Measurements from ENCODE around the gene CCDC107.
"Not testable (repeated sequence)": the region's sequence is repeated elsewhere in the genome, so short reads cannot be mapped to it uniquely, and the experiment has no call there.

CCDC107 gene

DNA sequence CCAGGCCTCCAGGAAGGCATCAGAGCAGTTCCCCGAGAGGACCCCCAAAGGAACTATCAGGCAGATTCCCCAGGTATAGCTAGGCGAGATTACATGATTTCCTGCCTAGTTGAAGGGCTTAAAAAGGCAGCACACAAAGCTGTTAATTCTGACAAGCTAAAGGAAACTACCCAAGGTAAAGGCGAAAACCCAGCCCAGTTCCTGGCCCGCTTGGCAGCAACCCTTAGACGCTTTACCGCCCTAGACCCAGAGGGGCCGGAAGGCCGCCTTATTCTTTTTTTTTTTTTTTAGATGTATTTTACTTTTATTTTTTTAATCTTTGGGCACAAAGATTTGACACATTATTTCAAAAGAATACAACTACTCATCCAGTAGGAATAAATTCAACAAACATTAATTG, 19.3 kb upstream of the CCDC107 start:
- not testable (repeated sequence) for DNase-seq (ENCODE audit: low read depth in 2 of 2)

DNA sequence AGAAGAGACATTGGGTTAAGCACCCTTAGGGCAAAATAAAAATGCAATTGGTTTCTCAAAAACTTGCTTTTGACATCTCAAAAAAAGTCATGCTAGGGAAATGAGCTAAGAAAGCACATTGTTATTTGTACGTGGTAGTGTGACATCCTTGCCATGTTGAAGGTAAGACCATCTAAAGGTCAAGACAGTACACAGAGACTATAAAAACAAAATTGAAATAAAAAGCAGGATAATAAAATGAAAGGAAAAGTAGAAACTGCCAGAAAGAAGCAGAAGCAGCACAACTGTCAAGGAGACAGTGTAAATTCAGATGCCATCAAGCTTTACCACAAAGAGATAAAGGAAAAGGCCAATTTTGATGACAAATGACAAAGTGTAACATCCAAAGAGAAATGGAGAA, 18.9 kb upstream of the CCDC107 start:
- not testable (repeated sequence) for DNase-seq (ENCODE audit: low read depth in 2 of 2)

DNA sequence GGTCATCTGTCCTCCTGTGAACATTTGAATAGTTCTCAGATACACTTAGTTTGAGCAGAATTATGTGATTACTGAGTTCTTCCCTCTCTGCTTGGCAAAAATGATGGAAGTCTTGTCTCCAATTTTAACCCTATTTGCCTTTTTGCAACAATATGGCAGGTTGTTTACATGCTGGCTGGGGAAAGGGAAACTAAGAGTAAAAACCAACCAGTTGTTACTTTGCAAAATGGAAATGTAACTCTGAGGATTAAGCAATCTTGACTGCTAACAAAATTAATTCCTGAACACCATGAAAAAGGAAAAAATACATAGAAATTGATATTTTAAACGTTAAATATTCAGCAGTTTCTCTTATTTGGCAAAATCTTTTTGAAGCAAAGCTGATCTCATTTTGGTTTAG, 18.5 kb upstream of the CCDC107 start:
- DNase-seq (ENCODE audit: low read depth in 2 of 2): no peak

DNA sequence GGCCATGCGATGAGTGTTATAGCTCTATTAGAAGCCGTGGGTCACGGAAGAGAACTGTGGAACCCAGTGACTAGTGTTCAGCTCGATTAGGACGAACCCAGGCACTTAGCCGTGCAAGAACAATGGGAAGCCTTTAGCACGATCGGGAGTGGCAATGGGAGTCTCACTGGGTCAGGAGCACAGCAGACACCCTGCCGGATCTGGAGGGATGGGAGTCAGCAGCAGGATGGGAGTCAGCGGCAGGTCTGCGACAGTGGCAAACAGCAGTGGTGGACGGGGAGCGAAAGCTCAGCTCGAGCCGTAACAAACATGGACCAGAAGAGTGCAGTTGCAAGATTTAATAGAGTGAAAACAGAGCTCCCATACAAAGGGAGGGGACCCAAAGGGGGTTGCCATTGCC, 17.7 kb upstream of the CCDC107 start:
- DNase-seq (ENCODE audit: low read depth in 2 of 2): not testable (repeated sequence)

DNA sequence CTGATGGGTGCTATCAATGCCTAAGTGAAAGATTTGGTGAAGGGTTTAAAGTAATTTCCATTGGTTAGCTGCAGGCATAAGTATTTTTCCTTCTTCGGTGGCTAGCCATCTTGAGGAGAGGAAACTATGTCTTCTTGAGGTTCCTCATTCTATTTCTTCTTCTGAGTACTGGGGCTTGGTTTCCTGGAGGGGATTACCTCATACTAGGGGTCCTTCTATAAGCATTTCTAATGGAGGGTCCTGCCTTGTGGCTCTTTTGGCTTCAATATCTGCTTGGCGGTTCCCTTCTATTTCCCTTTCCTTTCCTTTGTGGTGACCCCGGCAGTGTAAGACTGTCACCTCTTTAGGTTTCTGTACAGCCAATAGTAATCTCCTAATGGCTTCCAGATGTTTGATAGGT, 16.6 kb upstream of the CCDC107 start:
- DNase-seq (ENCODE audit: low read depth in 2 of 2): not testable (repeated sequence)

DNA sequence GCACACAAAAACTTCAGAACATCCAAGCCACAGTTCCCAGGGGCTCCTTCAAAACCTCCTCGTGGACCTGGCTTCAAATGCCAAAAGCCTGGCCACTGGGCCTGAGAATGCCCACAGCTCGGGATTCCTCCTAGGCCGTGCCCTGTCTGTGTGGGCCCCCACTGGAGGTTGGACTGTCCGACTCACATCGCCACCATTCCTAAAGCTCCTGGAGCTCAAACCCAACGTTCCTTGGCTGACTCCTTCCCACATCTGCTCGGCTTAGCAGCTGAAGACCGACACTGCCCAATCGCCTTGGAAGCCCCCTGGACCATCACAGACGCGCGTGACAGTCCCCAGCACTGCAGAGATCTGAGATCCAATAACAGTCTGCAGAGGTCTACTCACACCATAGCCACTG, 15.0 kb upstream of the CCDC107 start:
- no peak for DNase-seq (ENCODE audit: low read depth in 2 of 2)

DNA sequence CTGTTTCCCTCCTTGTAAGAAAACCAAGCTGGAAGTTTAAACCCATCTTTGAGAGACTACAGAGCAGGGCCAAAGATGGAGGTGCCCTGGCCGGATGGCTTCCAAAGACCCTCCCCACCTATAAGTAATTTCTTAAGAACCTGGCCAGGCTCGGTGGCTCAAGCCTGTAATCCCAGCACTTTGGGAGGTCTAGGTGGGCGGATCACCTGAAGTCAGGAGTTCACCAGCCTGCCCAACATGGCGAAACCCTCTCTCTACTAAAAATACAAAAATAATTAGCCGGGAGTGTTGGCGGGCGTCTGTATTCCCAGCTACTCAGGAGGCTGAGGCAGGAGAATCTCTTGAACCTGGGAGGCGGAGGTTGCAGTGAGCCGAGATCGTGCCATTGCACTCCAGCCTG, 12.4 kb upstream of the CCDC107 start:
- DNase-seq (ENCODE audit: low read depth in 2 of 2): not testable (repeated sequence)

DNA sequence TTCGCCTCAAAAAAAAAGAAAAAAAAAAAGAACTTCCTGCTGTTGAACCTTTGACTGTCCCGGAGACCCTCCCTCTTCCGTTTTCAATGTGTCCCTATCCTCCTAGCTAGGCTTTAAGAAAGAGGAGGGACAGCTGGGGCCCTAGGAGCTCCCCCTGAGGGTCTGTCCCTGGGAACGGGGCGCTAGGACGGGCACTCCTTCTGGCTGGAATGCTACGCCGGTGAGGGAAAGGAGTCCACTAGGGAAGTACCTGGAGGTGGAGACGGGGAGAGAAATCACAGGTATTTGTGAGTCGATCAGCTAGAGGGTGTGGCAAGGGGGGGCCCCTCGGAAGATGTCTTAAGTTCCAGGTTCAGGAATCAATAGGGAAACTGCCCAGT, 11.9 kb upstream of the CCDC107 start:
- no peak for DNase-seq (ENCODE audit: low read depth in 2 of 2)

DNA sequence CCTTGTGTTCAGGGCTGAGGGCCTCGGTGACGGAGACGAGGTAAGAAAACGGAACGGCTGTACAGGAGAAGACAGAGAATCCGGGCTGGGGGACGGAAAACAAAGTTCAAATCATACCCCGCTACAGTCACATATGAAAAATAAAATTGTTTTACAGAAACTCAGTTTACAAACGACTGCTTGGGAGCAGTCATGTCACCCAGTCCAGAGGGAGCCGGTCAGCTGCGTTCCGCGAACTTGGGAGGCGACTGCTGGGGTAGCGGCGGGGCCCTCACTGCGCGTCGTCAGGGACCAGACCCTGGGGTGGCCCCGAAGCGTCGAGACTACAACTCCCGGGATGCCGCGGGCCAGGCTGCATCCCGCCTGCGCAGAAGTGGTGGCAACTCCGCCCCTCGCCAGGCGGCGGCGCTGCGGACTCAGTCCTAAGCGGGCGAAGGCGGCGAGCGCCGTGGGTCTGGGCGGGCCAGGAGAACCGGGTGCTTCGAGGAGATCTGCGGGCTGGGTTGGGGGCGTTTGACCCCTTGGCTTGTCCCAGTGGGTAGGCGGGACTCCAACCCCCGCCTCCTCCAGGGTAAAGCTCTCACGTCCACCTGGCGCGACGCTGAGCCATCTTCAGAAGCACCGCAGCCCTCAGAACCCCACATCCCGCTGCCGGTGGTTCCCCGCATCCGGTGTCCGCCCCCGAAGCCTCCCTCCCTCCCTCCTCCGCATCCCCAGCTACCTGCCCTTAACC, 11.4 kb upstream of the CCDC107 start:
- DNase-seq (ENCODE audit: low read depth in 2 of 2): peak; percentile 78 to 85

DNA sequence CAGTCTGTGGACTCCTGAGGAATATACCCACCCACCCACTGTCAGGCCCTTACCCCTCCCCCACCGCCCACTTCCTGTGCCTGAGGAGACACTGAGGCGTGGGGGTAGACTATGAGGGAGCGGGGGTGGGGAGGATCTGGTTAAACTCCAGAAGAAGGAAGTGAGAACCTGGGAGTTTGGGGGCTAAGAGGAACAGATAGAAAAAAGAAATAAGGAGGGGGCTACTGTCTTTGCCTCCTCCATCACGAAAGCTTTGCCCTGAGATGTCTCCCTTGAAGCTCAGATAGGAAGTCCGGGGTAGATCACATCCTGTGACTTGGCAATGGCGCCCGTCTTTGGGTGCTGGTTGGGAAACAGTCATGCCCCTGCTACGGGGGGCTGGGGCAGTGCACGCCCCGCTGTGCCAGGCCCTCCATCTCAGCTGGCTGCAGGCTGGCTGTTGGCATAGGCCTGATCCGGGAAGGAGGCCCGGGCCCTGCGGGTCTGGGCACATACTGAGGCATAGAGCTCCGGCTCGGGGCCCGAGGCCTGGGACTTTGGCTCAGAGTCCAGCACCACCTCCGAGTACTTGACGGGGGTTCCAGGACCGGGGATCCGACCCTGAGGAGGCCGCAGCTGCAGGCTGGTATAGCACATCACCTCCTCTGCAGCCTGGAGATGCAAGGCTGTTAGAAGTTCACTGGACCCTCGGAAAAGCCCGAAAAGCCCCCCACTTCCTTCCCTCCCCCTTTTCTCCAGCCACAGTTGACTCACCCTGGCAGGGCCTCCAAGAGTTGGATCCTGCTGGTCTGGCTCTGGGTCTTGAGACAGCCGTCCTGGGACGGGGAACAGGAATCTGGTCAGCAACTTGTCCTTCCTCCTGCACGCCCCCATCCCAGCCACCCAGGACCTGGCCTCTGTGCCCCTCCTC, 8.4 kb upstream of the CCDC107 start:
- DNase-seq (ENCODE audit: low read depth in 2 of 2): no peak

DNA sequence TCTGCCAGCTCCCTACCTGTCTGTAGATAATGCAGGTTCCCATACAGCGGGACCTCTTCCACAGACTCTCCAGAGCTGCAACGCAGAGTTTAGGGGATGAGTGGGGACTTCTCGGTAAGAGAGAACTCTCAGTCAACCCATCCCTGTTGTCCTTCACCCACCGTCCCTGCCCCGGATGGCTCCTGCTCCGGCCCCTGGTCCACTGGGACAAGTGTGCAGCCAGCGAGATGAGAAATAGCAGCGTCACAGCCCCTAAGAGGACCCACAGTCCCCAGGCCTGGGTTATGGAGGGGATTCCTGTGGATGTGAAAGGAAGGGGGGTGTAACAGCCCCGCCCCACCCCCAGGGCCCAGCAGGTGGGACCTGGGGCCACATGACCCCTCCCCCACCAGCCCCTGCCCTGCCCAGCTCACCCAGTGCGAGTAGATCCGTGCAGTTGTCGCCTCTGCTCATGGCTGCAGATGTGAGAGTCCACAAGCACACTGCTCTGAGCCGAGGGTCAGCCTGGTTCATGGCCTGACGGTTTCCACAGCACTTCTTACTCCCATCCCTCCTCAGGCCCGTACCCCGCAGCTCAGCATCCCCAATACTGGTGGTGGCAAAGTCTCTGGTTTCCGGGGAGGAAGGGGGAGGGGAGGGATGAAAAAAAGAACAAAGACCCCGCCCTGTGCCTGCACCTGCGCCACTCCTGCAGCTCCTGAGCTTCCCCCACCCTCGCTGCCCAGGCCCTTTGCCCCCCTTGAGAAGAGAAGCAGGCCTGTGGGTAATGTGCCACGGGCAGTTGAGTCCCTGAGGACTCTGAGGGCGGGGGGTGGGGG, 7.5 kb upstream of the CCDC107 start, which contains the start of gene SIT1:
SIT1 (minus strand) TSS at position 591 of the 818 bp plus-strand sequence; CDS start at position 513, 78 bp downstream.
- no peak for DNase-seq (ENCODE audit: low read depth in 2 of 2)

DNA sequence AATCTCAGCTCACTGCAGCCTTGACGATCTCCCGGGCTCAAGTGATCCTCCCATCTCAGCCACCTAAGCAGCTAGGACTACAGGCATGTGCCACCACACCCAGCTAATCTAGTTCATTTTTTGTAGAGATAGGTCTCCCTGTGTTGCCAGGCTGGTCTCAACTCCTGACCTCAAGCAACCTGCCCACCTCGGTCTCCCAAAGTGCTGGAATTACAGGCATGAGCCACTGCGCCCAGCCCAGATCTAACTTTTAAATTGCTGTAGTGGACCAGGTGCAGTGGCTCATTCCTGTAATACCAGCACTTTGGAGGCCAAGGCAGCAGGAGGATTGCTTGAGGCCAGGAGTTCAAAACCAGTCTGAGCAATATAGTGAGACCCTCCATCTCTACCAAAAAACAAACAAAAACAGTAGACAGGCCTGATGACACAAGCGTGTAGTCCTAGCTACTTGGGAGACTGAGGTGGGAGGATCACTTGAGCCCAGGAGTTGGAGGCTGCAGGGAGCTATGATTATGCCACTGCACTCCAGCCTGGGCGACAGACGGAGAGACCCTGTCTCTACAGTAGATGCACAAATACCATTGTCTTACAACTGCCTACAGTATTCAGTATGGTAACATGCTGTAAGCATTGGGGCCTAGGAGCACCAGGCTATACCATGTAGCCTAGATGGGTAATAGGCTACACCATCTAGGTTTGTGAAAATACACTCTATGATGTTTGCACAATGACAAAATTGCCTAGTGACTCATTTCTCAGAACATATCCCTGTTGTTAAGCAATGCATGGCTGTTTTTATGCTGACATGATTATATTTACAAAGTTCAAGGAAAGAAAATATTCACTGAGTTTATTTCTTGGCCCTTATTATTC, 5.9 kb upstream of the CCDC107 start:
- no peak for DNase-seq (ENCODE audit: low read depth in 2 of 2)

DNA sequence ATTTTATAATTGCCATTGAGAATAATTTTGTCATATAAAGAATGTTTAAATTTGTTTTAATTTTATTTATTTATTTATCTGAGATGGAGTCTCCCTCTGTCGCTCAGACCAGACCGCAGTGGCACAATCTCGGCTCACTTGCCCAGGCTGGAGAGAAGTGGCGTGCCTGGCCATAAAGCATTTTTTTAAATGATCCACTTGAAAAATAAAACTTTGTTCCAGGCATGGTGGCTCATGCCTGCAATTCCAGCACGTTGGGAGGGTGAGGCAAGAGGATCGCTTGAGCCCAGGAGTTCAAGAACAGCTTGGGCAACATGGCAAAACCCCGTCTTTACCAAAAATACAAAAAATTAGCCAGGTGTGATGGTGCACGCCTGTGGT, 5.3 kb upstream of the CCDC107 start:
- no peak for DNase-seq (ENCODE audit: low read depth in 2 of 2)

DNA sequence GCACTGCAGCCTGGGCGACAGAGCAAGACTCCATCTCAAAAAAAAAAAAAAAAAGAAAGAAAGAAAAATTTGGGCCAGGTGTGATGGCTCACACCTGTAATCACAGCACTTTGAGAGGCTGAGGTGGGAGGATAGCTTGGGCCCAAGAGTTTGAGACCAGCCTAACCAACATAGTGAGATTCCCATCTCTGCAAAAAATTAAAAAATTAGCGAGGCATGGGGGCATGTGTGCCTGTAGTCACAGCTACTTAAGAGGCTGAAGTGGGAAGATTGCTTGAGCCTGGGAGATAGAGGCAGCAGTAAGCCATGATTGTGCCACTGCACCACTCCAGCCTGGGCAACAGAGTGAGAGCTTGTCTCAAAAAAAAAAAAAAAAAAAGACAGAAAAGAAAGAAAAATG, 4.5 kb upstream of the CCDC107 start:
- DNase-seq (ENCODE audit: low read depth in 2 of 2): no peak

DNA sequence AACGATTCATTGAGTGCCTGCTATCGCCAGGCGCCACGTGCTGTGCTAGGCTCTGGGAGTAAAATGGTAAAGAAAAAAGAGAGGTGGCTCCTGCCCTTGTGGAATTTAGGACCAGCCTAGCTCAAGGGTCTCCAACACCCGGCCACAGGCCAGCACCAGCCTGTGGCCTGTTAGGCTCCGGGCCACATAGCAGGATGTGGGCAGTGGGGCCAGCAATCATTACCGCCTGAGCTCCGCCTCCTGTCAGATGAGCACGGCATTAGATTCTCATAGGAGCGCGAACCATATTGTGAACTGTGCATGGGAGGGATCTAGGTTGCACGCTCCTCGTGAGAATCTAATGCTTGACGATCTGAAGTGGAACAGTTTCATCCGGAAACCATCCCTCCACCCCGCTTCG, 1.7 kb upstream of the CCDC107 start:
- no peak for DNase-seq (ENCODE audit: low read depth in 2 of 2)

DNA sequence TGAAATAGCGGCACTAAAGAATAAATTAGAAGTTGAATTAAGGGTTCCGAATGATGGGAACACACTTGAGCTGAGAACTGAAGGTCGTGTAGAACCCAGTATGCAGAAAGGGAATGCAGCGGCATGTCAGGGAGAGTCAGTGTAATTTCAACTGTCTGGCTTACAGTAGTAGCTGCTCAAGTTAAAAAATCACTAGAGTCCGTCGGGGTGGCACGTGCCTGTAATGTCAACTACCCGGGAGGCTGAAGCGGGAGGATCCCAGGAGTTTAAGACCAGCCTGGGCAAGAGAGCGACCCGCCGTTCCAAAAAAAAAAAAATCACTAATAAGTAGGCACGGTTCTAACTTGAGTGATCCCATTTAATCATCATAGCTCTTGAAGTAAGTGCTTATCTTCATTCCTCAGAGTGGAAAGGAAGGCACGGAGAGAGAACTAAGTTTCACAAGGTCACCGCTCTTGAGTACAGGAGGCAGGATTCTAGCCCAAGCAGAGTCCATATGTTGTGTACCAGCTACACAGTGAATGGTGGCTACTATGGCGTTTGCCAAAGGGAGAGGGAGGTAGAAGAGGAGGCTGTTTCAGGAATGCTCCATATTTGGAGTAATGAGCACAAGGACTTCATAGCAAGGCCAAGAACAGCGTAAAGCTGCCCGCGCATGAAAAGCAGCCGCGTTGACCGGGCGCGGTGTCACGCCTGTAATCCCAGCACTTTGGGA, 1.1 kb upstream of the CCDC107 start:
- no peak for DNase-seq (ENCODE audit: low read depth in 2 of 2)

DNA sequence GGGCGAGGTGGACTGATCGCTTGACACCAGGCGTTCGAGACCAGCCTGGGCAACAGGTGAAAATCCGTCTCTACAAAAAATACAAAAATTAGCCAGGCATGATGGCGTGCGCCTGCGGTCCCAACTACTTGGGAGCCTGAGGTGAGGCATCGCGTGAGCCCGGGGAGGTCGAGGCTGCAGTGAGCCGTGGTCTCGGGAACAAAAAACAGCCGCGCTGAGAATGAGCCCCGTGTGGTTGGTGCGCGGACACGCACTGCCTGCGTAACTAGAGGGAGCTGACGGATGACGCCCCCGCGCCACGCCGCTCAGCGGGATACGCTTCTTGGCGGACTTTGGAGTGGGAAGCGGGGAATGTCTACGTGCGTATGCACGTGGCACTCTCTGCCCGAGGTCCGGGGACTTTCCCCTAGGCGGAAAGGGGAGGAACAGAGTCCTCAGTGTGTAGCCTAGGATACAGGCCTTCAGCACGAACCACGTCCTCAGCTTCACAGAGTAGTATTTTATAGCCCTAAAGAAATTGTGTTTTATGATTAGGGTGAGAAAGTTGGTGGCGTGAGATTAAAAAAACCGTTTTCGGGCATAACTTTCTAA, 451 bp upstream of the CCDC107 start, which contains the start of gene RMRP:
RMRP (minus strand) TSS at position 474 of the 591 bp plus-strand sequence.
- peak; percentile 92 to 94 for DNase-seq (ENCODE audit: low read depth in 2 of 2)

DNA sequence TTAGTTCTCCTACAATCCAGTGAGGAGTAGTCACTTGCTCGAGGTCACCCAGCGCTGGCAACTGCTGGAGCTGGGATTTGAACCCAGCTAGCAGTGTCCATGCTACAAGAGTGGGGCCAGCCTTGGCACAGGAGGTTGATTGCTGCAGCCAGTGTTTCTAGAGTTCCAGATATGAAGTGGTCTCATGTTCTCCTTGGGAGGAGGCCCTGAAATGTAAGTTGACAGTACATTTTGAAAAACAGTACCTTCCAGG, 802 bp downstream of the CCDC107 start:
- DNase-seq (ENCODE audit: low read depth in 2 of 2): no peak

DNA sequence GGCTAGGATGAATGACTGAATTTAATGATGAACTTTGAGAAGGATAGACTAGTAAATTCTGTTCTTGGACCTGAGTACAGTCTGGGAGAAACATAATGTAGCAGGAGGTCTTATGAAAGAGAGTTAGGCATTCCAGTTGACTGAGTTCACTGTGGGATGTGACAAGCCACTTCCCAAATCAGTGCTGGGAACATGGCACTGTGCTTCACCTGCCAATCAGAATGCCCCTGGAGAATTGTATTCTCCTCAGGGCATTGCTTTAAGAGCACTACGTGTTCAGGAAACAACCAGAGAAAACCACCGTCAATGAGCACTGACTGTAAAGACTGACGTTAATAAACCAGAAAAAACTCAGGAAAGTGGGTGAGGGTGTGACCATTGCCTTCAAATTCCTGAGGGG, 1.2 kb downstream of the CCDC107 start:
- no peak for DNase-seq (ENCODE audit: low read depth in 2 of 2)

DNA sequence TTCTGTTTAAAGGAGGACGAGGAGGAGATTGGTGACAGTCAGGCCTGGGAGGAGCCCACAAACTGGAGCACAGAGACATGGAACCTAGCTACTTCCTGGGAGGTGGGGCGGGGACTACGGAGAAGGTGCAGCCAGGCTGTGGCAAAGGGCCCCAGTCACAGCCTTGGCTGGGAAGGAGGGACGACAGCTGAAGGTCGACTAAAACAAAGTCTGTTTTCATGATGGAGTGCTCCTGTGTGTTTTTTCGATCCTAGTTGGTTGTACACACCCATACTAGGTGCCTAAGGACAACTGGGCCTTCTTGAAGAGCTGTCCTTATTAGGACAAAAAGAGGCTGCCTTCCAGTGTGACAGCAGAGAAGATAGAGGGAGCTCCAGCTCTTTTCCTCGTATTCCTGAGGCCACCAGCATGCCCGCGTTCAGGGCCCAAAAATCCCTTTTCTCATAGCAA, 2.9 kb downstream of the CCDC107 start:
- DNase-seq (ENCODE audit: low read depth in 2 of 2): no peak

Data from stimulated activated CD8-positive, alpha-beta memory T cell treated with anti-CD3 and anti-CD28 coated beads, Interleukin-7, amount 100 ng/mL, for 4 hours (primary cell).